ENCODE results near the gene RAC3. TPM values are rescaled to one million over a fixed set of nuclear protein-coding genes. Genes with fewer than 3 reads are reported as not detected.
A peak's percentile ranks its signal among the peaks of the same experiment; 100 is the strongest.

The RAC3 gene
- 61.3 TPM for polyA plus RNA-seq (2013, experiment 1 of 2)
- 55.7 TPM for polyA plus RNA-seq (2013, experiment 2 of 2)

DNA sequence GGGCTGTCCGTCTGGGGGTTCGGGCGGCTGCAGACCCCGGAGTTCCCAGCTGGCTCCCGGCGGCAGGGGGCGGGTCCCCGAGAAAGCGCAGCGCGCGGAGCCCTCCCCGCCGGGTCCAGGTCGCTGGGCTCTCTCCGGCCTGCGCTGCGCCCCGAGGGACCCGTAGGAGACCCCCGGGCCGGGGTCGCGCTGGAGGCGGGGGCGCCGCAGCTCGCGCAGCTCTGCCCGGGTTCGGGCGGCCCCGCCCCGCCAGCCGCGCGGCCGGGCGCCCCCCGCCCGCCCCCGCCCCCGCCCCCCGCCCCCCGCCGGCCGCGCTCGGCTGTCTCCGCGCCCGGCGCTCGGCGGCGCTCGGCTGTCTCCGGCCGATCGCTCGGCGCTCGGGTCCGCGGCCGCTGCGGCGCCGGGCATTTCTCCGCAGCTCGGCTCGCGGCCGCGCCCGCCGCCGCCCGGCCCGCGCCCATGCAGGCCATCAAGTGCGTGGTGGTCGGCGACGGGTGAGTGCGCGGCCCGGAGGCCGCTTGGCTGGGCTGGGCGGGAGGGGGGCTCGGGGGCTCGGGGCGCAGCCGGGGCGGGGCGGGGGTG lies at the start of gene RAC3:
TSS of gene RAC3 (plus strand) at position 376 of the 582 bp plus-strand sequence. CDS start at position 460, 84 bp downstream.
- H3K4ac ChIP-seq (ENCODE audit: low read length), result no peak within 1 kb of the TSS
- peak within 1 kb of the TSS; percentile 83 for H2AK5ac ChIP-seq (ENCODE audit: low read depth, low read length)
- H2BK12ac ChIP-seq (ENCODE audit: low read length), result no peak within 1 kb of the TSS
- peak within 1 kb of the TSS; percentile 46 to 84 for H3K4me3 ChIP-seq (ENCODE audit: low read length in 2 of 2)
- peak within 1 kb of the TSS; percentile 2 for H3K14ac ChIP-seq (ENCODE audit: low read length)
- peak within 1 kb of the TSS; percentile 81 for H2BK120ac ChIP-seq (ENCODE audit: low read depth, low read length)
- H3K9me3 ChIP-seq (replicated peaks in 1 of 2; ENCODE audit: control insufficient read depth in 2 of 2, insufficient read depth in 1 of 2, low read depth in 1 of 2, low read length in 2 of 2), result no peaks in the 10 kb centered on the region
- peak within 1 kb of the TSS; percentile 91 for H2AFZ ChIP-seq (ENCODE audit: low read length)
- no peak within 1 kb of the TSS for H4K91ac ChIP-seq (ENCODE audit: low read depth, low read length, poor library complexity)
- H3K23ac ChIP-seq (ENCODE audit: low read depth, low read length, poor library complexity), result peak within 1 kb of the TSS; percentile 93
- peaks cover 30 to 36% of the 10 kb centered on the region in 2 donors for H3K36me3 ChIP-seq (replicated peaks in 1 of 2; ENCODE audit: control insufficient read depth in 2 of 2, insufficient read depth in 2 of 2, low read length in 2 of 2)
- peak; percentile 72 for DNase-seq (ENCODE audit: low spot score)
- peaks cover 5% of the 10 kb centered on the region for H3K79me1 ChIP-seq (ENCODE audit: low read depth, low read length)
- peak within 1 kb of the TSS; percentile 67 for H2BK15ac ChIP-seq (ENCODE audit: low read length)
- peak within 1 kb of the TSS; percentile 100 for H3K4me2 ChIP-seq (ENCODE audit: insufficient read depth, low read length, poor library complexity, severe bottlenecking)
- peak within 1 kb of the TSS; percentile 3 for H2BK5ac ChIP-seq (ENCODE audit: low read length)
- peaks cover 8 to 14% of the 10 kb centered on the region in 2 donors for H3K4me1 ChIP-seq (ENCODE audit: control insufficient read depth in 2 of 2, insufficient read depth in 1 of 2, low read depth in 1 of 2, low read length in 2 of 2)
- H3K18ac ChIP-seq (ENCODE audit: low read length), result peak within 1 kb of the TSS; percentile 94
- H4K8ac ChIP-seq (ENCODE audit: low read depth, low read length), result no peak within 1 kb of the TSS
- no peaks in the 10 kb centered on the region for H3K27me3 ChIP-seq (ENCODE audit: control insufficient read depth in 3 of 3, insufficient read depth in 3 of 3, low read depth in 1 of 3, low read length in 3 of 3)
- no CpG with 5 or more reads among the region's 96 CpGs for WGBS, 2 donors (ENCODE audit: extremely low coverage in 2 of 2, insufficient read length in 2 of 2, insufficient replicate concordance in 1 of 2)
- H3K9ac ChIP-seq (ENCODE audit: low read depth, low read length, poor library complexity), result peak within 1 kb of the TSS; percentile 82
- peak within 1 kb of the TSS; percentile 54 for H3K27ac ChIP-seq (replicated peaks; ENCODE audit: low read length)

- peaks cover 0 to 3% of the 10 kb centered on the region in 2 donors for H3K9me3 ChIP-seq (replicated peaks in 1 of 2; ENCODE audit: control insufficient read depth in 2 of 2, insufficient read depth in 1 of 2, low read depth in 1 of 2, low read length in 2 of 2)
- H3K4me3 ChIP-seq (ENCODE audit: low read length in 2 of 2), result peak overlapping the region in 1 of 2 donors; percentile 36
- H3K27ac ChIP-seq (replicated peaks; ENCODE audit: low read length), result no peak overlapping the region
- H3K79me1 ChIP-seq (ENCODE audit: low read depth, low read length), result peaks cover 9% of the 10 kb centered on the region
- DNase-seq (ENCODE audit: low spot score), result no peak
- H3K4me1 ChIP-seq (ENCODE audit: control insufficient read depth in 2 of 2, insufficient read depth in 1 of 2, low read depth in 1 of 2, low read length in 2 of 2), result peaks cover 0 to 4% of the 10 kb centered on the region in 2 donors
- no peak overlapping the region for H4K91ac ChIP-seq (ENCODE audit: low read depth, low read length, poor library complexity)
- H3K18ac ChIP-seq (ENCODE audit: low read length), result no peak overlapping the region
- no peak overlapping the region for H2AFZ ChIP-seq (ENCODE audit: low read length)
- H2BK5ac ChIP-seq (ENCODE audit: low read length), result no peak overlapping the region
- no peak overlapping the region for H2AK5ac ChIP-seq (ENCODE audit: low read depth, low read length)
- H2BK12ac ChIP-seq (ENCODE audit: low read length), result no peak overlapping the region
- peak overlapping the region; percentile 3 for H4K8ac ChIP-seq (ENCODE audit: low read depth, low read length)
- no peaks in the 10 kb centered on the region for H3K27me3 ChIP-seq (ENCODE audit: control insufficient read depth in 3 of 3, insufficient read depth in 3 of 3, low read depth in 1 of 3, low read length in 3 of 3)
- no peak overlapping the region for H2BK15ac ChIP-seq (ENCODE audit: low read length)
- peak overlapping the region; percentile 70 for H3K9ac ChIP-seq (ENCODE audit: low read depth, low read length, poor library complexity)
- no peak overlapping the region for H3K4me2 ChIP-seq (ENCODE audit: insufficient read depth, low read length, poor library complexity, severe bottlenecking)
- peaks cover 14 to 60% of the 10 kb centered on the region in 2 donors for H3K36me3 ChIP-seq (replicated peaks in 1 of 2; ENCODE audit: control insufficient read depth in 2 of 2, insufficient read depth in 2 of 2, low read length in 2 of 2)
- no peak overlapping the region for H2BK120ac ChIP-seq (ENCODE audit: low read depth, low read length)
- WGBS, 2 donors (ENCODE audit: extremely low coverage in 2 of 2, insufficient read length in 2 of 2, insufficient replicate concordance in 1 of 2), result no CpG with 5 or more reads among the region's 35 CpGs
- H3K14ac ChIP-seq (ENCODE audit: low read length), result no peak overlapping the region
- no peak overlapping the region for H3K23ac ChIP-seq (ENCODE audit: low read depth, low read length, poor library complexity)
- H3K4ac ChIP-seq (ENCODE audit: low read length), result no peak overlapping the region
Observed at GRCh38 chr17:81983011-81983638, 48.4 kb upstream of the RAC3 start.

- DNase-seq (ENCODE audit: low spot score), result no peak
- H3K9me3 ChIP-seq (replicated peaks in 1 of 2; ENCODE audit: control insufficient read depth in 2 of 2, insufficient read depth in 1 of 2, low read depth in 1 of 2, low read length in 2 of 2), result peaks cover 0 to 3% of the 10 kb centered on the region in 2 donors
- no peak overlapping the region for H2BK5ac ChIP-seq (ENCODE audit: low read length)
- H3K27ac ChIP-seq (replicated peaks; ENCODE audit: low read length), result no peak overlapping the region
- no peak overlapping the region for H2BK15ac ChIP-seq (ENCODE audit: low read length)
- peaks cover 14 to 61% of the 10 kb centered on the region in 2 donors for H3K36me3 ChIP-seq (replicated peaks in 1 of 2; ENCODE audit: control insufficient read depth in 2 of 2, insufficient read depth in 2 of 2, low read length in 2 of 2)
- no peak overlapping the region for H2AK5ac ChIP-seq (ENCODE audit: low read depth, low read length)
- H2BK12ac ChIP-seq (ENCODE audit: low read length), result no peak overlapping the region
- H3K27me3 ChIP-seq (ENCODE audit: control insufficient read depth in 3 of 3, insufficient read depth in 3 of 3, low read depth in 1 of 3, low read length in 3 of 3), result no peaks in the 10 kb centered on the region
- no peak overlapping the region for H2BK120ac ChIP-seq (ENCODE audit: low read depth, low read length)
- H3K14ac ChIP-seq (ENCODE audit: low read length), result no peak overlapping the region
- H2AFZ ChIP-seq (ENCODE audit: low read length), result no peak overlapping the region
- peaks cover 7% of the 10 kb centered on the region for H3K79me1 ChIP-seq (ENCODE audit: low read depth, low read length)
- no peak overlapping the region for H3K9ac ChIP-seq (ENCODE audit: low read depth, low read length, poor library complexity)
- no CpG with 5 or more reads among the region's 26 CpGs for WGBS, 2 donors (ENCODE audit: extremely low coverage in 2 of 2, insufficient read length in 2 of 2, insufficient replicate concordance in 1 of 2)
- H3K4me1 ChIP-seq (ENCODE audit: control insufficient read depth in 2 of 2, insufficient read depth in 1 of 2, low read depth in 1 of 2, low read length in 2 of 2), result no peaks in the 10 kb centered on the region
- H3K4me2 ChIP-seq (ENCODE audit: insufficient read depth, low read length, poor library complexity, severe bottlenecking), result no peak overlapping the region
- H3K4ac ChIP-seq (ENCODE audit: low read length), result no peak overlapping the region
- no peak overlapping the region for H3K23ac ChIP-seq (ENCODE audit: low read depth, low read length, poor library complexity)
- H3K4me3 ChIP-seq (ENCODE audit: low read length in 2 of 2), result peak overlapping the region in 1 of 2 donors; percentile 36
- H3K18ac ChIP-seq (ENCODE audit: low read length), result no peak overlapping the region
- no peak overlapping the region for H4K91ac ChIP-seq (ENCODE audit: low read depth, low read length, poor library complexity)
- H4K8ac ChIP-seq (ENCODE audit: low read depth, low read length), result no peak overlapping the region
Observed at GRCh38 chr17:81983639-81984373, 47.7 kb upstream of the RAC3 start.
